Umbilical cord (tissue), 2 donors: ENCODE data around the gene PTPRA. TPM values are rescaled to one million over a fixed set of nuclear protein-coding genes. Genes with fewer than 3 reads are reported as not detected.
"Not testable (repeated sequence)": the region's sequence is repeated elsewhere in the genome, so short reads cannot be mapped to it uniquely, and the experiment has no call there.

Experiments used
- DNase-seq: peaks from one replicate; pipeline ENCODE4 v3.0.0-alpha.2; 2015; ENCODE audit warnings: low spot score
- total RNA-seq: library from RNA; depleted of rRNA; stranded (reverse); fragments of >200 nt; gene quantifications from one replicate; pipeline ENCODE4 v1.2.3, GENCODE V29; 2014; ENCODE audit warnings: low replicate concordance; ENCODE audit not compliant: insufficient read depth

PTPRA gene
- total RNA-seq, 1 donor from 2014 or later = 69.1 TPM

GRCh38 chr20:3072530-3073250, 199.4 kb downstream of the PTPRA start:
- DNase-seq = no peak

DNA sequence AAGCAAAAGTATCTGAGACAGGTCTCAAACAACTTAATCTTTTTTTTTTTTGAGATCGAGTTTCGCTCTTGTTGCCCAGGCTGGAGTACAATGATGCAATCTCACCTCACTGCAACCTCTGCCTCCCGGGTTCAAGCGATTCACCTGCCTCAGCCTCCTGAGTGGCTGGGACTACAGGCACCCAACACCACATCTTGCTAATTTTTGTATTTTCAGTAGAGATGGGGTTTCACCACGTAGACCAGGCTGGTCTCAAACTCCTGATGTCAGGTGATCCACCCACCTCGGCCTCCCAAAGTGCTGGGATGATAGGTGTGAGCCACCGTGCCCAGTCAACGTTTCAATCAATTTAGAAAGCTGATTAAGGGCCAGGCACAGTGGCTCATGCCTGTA, 200.0 kb downstream of the PTPRA start:
- not testable (repeated sequence) for DNase-seq

- DNase-seq = no peak
Observed at GRCh38 chr20:3074812-3075211, 201.5 kb downstream of the PTPRA start.

DNA sequence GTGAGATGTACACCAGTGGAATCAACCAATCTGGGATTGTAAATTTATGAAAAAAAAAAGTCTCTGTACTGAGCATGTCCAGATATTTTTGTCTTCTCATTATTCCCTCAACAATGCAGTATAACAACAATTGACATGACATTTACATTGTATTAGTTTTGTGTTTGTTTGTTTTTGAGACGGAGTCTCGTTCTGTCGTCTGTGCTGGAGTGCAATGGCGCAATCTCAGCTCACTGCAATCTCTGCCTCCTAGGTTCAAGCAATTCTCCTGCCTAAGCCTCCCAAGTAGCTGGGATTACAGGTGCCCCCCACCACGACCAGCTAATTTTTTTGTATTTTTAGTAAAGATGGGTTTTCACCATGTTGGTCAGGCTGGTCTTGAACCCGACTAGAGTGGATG, 202.0 kb downstream of the PTPRA start:
- not testable (repeated sequence) for DNase-seq

DNA sequence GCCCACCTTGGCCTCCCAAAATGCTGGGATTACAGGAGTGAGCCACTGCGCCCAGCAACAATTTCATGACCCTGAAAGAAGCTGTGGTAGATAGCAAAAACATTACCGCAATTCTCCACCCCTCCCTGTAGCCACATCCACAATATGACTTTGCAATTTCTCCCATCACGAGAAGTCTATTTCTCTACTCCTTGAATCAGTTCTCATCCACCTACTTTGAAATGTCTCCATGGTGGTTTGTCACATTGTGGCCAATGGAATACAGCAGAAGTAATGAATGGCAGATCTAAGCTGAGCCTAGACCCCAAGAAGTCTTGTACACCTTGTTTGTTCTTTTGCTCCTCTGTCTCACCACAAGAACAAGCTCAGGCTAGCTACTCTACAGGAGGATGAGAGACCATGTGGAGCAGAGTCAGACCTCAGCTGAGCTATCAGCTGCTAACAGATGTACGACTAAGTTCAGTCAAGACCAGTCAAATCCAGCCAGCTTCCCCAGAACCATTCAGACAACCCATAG, 204.4 kb downstream of the PTPRA start:
- DNase-seq = no peak

DNA sequence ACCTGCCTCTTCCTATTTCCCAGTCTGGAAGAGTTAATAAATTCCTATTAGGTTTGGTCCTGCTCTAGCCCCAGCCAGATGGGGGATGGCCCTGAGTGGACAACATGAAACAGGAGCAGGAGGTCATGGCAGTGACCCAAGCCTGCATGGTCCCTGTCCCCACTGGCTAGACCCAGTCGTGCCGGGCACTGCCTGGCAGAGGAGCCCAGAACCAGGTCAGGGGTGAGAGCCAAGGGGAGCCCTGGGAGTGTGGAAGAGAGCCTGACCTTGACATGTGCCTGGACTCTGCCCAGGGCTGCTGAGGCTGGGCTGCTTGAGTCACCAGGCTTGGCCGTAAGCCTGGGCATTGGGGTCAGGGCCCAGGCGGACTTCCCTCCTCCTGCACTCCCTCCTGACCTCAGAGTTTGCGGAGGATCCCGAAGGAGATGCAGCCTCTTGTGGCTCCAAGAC, 207.7 kb downstream of the PTPRA start:
- no peak for DNase-seq

- DNase-seq = no peak
Observed at GRCh38 chr20:3081641-3082040, 208.4 kb downstream of the PTPRA start.

GRCh38 chr20:3082306-3082951, 209.1 kb downstream of the PTPRA start:
- DNase-seq = no peak

DNA sequence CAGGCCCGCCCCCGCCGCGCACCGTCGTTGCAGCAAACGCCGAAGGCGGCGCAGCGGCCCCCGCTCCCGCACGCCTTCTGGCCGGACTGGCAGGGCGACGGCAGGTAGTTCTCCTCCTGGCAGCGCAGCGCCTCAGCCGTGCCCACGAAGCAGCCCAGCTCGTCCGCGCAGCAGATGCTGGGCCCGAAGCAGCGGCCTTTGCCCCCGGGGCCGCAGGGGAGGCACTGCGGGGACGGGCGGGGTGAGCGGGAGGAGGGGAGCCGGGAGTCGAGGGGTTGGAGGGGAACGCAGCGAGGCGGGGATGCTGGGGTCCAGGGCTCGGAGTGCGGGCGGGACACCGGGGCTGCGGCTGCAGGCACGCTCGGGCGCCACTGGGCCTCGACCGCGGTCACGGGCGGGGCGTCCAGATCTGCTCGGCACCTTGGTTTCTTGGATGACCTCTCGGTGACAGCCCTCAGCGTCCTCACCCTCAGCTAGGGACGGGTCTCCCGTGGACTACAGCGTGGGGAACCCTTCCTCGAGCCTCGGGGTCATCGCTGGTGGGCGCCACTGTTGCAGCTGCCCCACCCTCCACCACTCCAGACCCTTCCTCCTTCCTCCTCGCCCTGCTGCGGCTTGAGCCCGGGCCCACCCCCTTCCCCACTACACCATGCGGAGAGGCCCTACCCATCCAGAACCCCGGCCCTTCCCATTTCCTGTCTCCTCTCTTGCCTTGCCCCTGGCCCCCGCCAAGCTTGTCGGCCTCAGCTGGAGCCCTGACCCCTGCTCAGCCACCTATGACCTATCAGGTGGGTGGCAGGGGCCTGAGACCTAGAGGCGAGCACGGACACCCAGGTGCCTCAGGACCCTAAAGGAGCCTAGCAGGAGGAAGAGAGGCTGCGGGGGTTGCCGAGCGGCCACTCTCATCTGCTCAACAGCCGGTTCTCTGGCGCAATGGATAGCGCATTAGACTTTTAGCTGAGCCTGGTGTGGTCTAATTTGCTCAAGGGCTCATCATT, 210.0 kb downstream of the PTPRA start:
- DNase-seq = no peak

DNA sequence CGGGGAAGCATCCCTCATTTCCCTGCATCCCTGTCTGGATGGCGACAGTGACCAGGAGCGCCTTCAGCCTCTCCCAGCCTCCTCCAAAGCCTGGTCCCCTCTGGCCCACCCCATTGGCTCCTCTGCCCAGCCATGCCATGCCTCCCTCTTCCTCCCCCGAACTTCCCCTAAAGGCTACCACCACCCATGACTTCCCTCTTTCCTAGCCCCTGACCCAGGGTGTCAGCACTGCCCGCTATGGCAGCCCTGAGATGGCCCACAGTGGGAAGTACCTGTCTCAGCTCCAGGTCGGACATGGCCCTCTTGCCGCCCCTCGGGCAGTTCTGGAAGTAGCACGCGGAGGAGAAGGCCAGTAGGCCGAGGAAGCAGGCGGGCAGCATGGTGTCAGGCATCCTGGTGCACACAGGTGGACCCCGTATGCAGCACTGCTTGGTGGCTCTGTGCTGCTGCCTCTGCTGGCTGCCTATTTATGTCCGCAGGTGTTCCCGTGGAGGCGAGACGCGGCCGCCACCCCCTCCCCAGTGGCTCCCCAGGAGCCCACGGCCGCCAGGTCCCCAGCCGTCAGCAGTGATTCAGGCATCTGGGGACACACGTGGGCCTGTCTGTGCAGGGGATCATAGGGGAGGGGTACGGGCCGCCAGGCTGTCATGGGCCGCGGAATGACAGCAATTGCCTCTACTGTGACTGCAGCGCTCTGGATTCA, 211.2 kb downstream of the PTPRA start, which contains the start of gene AVP:
Gene AVP, minus strand, starts transcription at position 442 of the 703 bp plus-strand sequence. Its CDS starts 50 bp downstream, at position 392.
- no peak for DNase-seq

- DNase-seq = no peak
Observed at GRCh38 chr20:3084986-3085360, 211.7 kb downstream of the PTPRA start.

GRCh38 chr20:3085571-3086072, 212.3 kb downstream of the PTPRA start:
- DNase-seq = no peak

DNA sequence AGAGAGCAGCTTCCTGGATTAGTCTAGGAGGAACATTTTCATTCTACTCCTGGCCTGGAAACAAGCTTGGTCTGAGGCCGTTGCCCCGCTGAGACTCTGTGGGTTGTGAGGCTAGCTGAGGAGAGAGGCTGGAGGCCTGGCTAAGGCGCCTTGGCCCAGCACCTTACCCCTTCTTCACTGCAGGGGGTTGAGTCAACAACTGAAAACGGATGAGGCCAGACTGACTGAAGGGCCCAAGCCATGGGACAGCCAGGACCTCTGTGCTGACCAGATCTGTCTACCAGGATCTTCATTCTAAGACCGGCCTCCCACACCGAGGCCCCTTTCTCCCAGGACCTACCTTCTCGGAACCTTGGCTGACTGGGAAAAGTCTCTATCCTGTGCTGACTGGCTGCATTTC, 214.8 kb downstream of the PTPRA start:
- DNase-seq = no peak

Other genes starting within 250 kb of the PTPRA start
- gene NOP56, start 220.8 kb upstream of the PTPRA start, total RNA-seq = 66.9 TPM
- gene IDH3B, start 209.3 kb upstream of the PTPRA start, total RNA-seq = 60.2 TPM
- 14.4 TPM for gene EBF4, start 180.7 kb upstream of the PTPRA start, total RNA-seq
- 18.1 TPM for gene CPXM1, start 72.9 kb upstream of the PTPRA start, total RNA-seq
- gene C20orf141, start 58.5 kb upstream of the PTPRA start, total RNA-seq = not detected
- 1.2 TPM for gene TMEM239, start 57.1 kb upstream of the PTPRA start, total RNA-seq
- gene PCED1A, start 32.8 kb upstream of the PTPRA start, total RNA-seq = 16.9 TPM
- 19.7 TPM for gene VPS16, start 32.7 kb upstream of the PTPRA start, total RNA-seq
- gene GNRH2, start 170.1 kb downstream of the PTPRA start, total RNA-seq = not detected
- 30.6 TPM for gene MRPS26, start 172.6 kb downstream of the PTPRA start, total RNA-seq
- not detected for gene OXT, start 198.1 kb downstream of the PTPRA start, total RNA-seq
- gene AVP, start 211.2 kb downstream of the PTPRA start, total RNA-seq = not detected